Stimulated activated CD4-positive, alpha-beta T cell treated with anti-CD3 and anti-CD28 coated beads, Interleukin-2, amount 100 ng/mL, for 24 hours (primary cell): ENCODE results near the gene TEX19.
"Not testable (repeated sequence)": the region's sequence is repeated elsewhere in the genome, so short reads cannot be mapped to it uniquely, and the experiment has no call there.

Experiments used
- DNase-seq, 2 donors: peaks; one replicate each; pipeline ENCODE4 v3.0.0-alpha.2; 2020

TEX19 gene

GRCh38 chr17:82338858-82339633 lies 20.0 kb upstream of the TEX19 start:
- no peak for DNase-seq

DNA sequence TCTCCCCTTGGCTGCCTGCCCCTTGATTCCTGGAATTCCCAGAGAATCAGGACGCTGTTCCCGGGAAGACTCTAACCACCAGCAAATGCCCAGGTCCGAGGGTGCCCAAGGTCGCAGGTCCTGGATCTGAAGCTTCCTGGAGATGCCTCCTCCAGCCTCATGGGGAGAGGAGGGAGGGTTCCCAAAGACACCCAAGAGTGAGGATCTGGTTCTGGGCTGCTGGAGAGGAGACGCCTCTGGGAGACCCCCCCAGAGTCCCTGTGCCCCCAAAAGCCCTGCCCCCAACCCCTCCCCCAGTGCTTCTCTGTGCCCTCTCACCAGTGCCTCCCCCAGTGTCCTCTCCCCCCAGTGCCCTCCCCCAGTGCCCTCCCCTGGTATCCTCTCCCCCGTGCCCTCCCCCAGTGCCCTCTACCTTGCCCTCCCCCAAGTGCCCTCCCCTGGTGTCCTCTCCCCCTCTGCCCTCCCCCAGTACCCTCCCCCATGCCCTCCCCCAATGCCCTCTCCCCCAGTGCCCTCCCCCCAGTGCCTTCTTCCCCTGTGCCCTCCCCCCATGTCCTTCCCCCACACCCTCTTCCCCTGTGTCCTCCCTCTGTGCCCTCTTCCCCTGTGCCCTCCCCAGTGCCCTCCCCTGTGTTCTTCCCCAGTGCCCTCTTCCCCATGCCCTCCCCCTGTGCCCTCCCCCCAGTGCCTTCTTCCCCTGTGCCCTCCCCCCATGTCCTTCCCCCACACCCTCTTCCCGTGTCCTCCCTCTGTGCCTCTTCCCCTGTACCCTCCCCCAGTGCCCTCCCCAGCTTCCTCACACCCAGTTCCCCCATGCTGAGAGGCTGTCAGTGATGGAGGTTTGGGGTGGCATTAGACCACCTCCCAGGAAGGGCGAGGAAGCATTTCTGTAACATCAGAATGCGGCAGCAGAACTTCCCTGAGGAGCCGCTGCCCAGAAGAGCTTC lies 19.1 kb upstream of the TEX19 start:
- DNase-seq, result no peak

DNA sequence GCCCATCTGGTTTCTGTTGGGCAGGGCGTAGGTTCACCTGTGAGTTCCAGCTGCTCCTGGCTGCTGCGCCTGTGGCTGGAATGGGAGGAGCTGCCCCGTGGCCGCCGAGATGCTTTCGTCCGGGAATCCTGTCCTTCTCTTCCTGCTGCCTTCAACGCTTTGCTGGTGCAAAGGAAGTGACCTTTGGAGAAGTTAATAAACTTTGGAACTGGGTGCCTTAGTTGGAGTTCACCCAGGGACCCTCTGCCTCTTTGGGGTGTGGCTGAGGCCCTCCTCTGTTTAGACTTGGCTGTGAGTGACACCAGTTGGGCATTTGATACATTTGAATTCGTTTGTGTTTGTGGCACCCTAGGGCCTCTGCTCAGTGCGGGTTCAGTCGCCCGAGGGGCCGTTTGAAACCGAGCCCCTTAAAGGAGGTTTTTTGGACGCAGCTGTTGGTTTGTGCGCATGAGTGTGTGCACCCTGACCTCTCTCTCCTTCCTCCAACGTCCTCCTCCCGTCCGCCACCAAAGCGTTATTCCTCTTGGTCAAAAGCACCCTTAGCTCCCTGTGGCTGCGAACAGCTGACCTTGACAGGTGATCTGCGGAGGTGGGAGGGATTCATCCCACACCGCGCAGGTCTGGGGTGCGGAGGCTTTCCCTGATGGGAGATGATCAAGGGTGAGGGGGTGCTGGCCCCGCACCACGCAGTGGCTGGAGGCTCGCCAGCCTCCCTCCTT lies 16.5 kb upstream of the TEX19 start:
- DNase-seq, result no peak

DNA sequence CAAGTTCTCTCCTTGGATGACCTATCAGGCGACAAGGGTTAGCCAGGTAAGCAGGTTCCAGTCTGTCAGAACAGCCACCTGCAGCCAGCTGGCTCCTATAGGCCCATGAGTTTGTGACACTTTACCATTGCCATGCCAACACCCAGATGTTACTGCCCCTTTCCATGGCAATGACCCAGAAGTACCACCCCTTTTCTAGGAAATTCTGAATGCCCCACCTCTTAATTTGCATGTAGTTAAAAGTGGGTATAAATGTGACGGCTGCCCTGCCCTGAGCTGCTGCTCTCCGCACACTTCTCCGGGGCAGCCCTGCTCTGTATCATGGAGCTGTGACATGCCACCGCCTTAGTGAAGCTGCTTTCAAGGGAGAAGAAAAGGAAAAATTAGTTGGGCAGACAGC lies 15.5 kb upstream of the TEX19 start:
- DNase-seq, result no peak

DNA sequence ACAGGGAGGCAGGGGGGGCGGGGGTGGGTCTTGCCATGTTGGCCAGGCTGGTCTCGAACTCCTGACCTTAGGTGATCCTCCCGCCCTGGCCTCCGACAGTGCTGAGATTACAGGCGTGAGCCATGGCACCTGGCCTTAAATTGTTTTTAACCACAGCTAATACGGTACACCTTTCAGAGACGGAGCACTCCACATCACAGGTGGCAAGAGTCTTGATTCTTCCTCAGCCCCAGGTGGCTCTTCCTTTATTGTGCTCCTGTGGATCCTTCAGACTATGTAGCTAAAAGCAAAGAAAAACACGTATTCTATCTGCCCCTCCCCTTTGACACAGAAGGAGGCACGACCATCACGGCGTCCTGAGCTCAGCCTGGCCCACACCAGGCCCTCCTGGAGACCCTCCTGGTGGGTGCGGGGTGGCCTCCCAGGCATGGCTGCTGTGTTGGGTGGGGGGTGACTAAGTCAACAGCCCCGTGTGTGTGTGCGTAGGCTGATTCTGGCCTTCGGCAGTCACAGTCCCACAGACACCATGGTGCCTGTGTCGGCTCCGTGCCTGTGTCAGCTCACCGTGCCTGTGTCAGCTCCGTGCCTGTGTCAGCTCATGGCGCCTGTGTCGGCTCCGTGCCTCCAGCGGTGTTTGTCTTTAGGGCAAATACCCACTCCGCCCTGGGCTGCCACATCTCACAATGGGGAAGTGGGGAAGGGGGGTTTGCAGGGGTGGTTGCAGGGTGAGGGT lies 14.7 kb upstream of the TEX19 start:
- DNase-seq, result no peak

DNA sequence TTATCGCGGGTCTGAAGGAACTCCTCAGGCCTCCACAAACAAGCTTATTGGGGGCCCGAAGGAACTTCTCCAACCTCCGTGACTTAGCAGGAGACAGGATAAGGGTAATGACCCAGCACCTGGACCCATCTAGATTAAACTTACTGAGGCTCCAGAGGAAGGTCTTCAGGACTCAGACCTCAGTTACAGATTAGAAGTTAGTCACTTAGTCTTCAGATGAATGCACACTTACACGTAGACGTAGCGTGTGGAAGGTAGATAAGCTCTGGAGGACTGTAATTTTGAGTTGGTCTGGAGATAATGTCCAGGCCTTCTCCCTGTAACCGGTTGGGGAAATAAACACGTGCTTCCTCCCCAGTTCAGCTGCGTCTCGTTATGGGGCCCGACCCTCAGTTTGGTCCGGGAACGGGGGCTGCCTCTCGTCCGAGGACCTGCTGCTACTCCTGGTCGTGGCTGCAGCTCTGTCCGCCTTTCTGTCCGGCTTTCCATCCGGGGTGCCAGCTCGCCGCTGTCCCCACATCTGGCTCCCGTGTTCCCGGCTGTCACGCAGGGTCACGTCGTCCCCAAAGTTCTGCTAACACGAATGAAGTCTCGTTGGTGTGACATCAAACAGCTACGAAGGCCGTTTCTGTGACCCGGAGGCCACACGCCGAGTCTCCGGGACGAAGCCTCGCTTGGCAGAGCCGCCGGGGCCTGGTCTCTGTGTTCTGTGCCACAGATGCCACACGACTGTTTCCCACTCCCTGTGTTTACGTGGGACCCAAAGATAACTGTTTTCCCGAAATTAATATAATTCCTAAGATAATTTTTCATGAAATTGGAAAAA lies 13.7 kb upstream of the TEX19 start:
- no peak for DNase-seq

GRCh38 chr17:82346342-82347300 lies 12.4 kb upstream of the TEX19 start:
- no peak for DNase-seq

GRCh38 chr17:82347994-82348393 lies 11.1 kb upstream of the TEX19 start:
- DNase-seq, result not testable (repeated sequence)

DNA sequence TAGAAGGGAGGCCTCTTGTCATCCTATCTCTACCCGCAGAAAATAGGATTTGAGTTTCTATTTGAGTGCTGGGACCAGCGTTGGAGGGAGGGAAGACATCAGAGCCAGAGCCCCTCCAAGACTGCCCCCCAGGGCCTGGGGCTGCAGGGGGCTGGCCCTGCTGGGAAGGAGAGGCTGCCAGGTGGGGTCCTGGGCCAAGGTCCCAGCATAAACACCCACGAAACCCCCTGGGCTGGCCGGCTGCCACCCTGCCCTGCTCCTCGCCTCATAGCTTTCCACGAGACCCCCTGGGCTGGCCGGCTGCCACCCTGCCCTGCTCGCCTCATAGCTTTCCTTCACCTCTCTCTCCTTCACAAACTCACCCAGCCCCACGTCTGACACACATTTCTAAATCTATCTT lies 10.6 kb upstream of the TEX19 start:
- DNase-seq, result no peak

DNA sequence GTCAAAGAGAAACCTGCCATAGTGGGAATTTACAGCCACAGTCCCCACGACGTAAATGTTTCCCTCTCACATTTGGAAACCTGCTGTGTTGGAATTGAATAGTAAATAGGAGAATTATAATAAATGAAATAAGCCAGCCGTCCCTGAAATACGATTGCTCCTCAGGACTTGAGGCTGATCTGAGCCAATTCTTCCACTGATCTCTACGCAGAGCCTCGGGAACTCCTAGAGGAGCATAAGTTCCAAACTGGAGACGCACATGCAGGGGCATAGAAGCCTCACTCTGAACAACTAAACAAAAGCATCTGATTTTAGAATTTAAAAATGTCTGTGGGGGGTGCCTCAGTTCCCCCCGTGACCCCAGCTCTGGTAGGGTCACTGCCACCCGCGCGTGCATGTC lies 10.2 kb upstream of the TEX19 start:
- no peak for DNase-seq

DNA sequence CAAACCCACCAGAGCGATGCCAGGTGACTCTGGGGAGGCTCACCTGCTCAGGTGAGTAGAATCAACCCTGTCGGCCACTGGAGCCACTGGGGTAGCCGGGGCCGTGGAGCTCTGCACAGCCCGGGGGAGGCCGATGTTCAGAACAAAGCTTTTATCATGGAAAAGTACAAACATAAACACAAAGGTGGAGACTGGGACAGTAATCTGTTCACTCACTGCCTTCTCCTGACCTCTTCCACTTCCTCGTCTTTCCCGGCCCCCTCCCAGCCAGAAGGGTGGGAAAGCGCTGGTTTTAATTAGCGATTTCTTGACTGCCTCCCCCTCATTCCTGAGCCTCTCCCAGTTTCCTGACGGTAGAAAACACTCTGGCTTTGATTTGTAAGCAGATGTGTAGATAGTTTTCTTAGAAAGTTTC lies 9.8 kb upstream of the TEX19 start:
- DNase-seq, result no peak

GRCh38 chr17:82350182-82351030 lies 8.6 kb upstream of the TEX19 start:
- peak; percentile 50 to 73 for DNase-seq

GRCh38 chr17:82351254-82351712 lies 7.8 kb upstream of the TEX19 start:
- DNase-seq, result no peak

- peak; percentile 86 to 89 for DNase-seq
Measured at GRCh38 chr17:82351713-82352488, 7.1 kb upstream of the TEX19 start.

GRCh38 chr17:82353484-82353883 lies 5.6 kb upstream of the TEX19 start:
- no peak for DNase-seq

GRCh38 chr17:82354804-82355308 lies 4.2 kb upstream of the TEX19 start:
- no peak for DNase-seq

GRCh38 chr17:82355770-82356427 lies 3.1 kb upstream of the TEX19 start:
- DNase-seq, result no peak
